HepG2 (cell line): ENCODE data around the gene MAP2K5. TPM values are rescaled to one million over a fixed set of nuclear protein-coding genes. Genes with fewer than 3 reads are reported as not detected.

Source experiments
- EP300 ChIP-seq, 3 experiments: sonication (generic) in 1 of 3; formaldehyde crosslinking in 1 of 3; IDR thresholded peaks; 2 replicates each; pipeline versions ENCODE4 v1.5.1 to v1.6.1; 2011 to 2020; ENCODE audit warnings: low read depth in 2 of 3, low read length in 2 of 3, borderline replicate concordance in 1 of 3, improper control_type of control experiment in 1 of 3, mild to moderate bottlenecking in 1 of 3, missing genetic modification reagents in 1 of 3, moderate library complexity in 1 of 3
- ISL2 ChIP-seq: sonication (generic); formaldehyde crosslinking; IDR thresholded peaks from 2 replicates; pipeline ENCODE4 v1.5.0; 2020; ENCODE audit warnings: missing genetic modification reagents
- MZF1 ChIP-seq: sonication (generic); formaldehyde crosslinking; IDR thresholded peaks from 2 replicates; pipeline ENCODE4 v1.8.1; 2023; ENCODE audit warnings: mild to moderate bottlenecking, missing genetic modification reagents, borderline replicate concordance
- NR1H2 ChIP-seq: sonication (generic); formaldehyde crosslinking; IDR thresholded peaks from 2 replicates; pipeline ENCODE4 v1.8.1; 2022; ENCODE audit warnings: low read depth, missing genetic modification reagents, borderline replicate concordance
- SIX1 ChIP-seq: sonication (generic); formaldehyde crosslinking; IDR thresholded peaks from 2 replicates; pipeline ENCODE4 v1.4.0; 2020; ENCODE audit warnings: missing genetic modification reagents, borderline replicate concordance
- TCF12 ChIP-seq, 2 experiments: fragments of 450-650 bp in 1 of 2; sonication (generic) in 1 of 2; formaldehyde crosslinking in 1 of 2; IDR thresholded peaks; 2 replicates each; pipeline versions ENCODE4 v1.6.1 to v1.8.0; 2017 to 2022; ENCODE audit warnings: antibody characterized with exemption in 1 of 2, mild to moderate bottlenecking in 1 of 2, missing genetic modification reagents in 1 of 2, moderate library complexity in 1 of 2
- ZNF253 ChIP-seq: sonication (generic); formaldehyde crosslinking; IDR thresholded peaks from 2 replicates; pipeline ENCODE4 v1.8.0; 2022; ENCODE audit warnings: mild to moderate bottlenecking, missing genetic modification reagents, borderline replicate concordance
- ZNF317 ChIP-seq: sonication (generic); formaldehyde crosslinking; IDR thresholded peaks from 2 replicates; pipeline ENCODE4 v1.5.0; 2020; ENCODE audit warnings: mild to moderate bottlenecking, missing genetic modification reagents
- ZNF709 ChIP-seq: sonication (generic); formaldehyde crosslinking; IDR thresholded peaks from 2 replicates; pipeline ENCODE4 v1.5.0; 2020; ENCODE audit warnings: mild to moderate bottlenecking, missing genetic modification reagents
- polyA plus RNA-seq, 8 experiments: library from polyadenylated mRNA; depleted of rRNA in 3 of 8; stranded (reverse) in 7 of 8; unstranded in 1 of 8; fragments of >200 nt; fragmentation: Illumina TruSeq in 4 of 8; extraction: Trizol in 4 of 8; gene quantifications; 2 replicates each; pipeline versions ENCODE4 v1.2.1 to v1.2.3, GENCODE V29; 2011 to 2016; ENCODE audit warnings: low read depth in 4 of 8, missing spikeins in 1 of 8, mixed read lengths in 1 of 8; ENCODE audit not compliant: insufficient read depth in 1 of 8
- total RNA-seq, 5 experiments: library from RNA; depleted of rRNA; stranded (reverse); fragments of >200 nt; fragmentation: Illumina TruSeq; extraction: Trizol; gene quantifications; 2 replicates each; pipeline ENCODE4 v1.2.3, GENCODE V29; 2016; ENCODE audit warnings: low read depth in 1 of 5
- TF ChIP-seq, protein P1 (sequence below): IDR thresholded peaks from 2 replicates; pipeline ENCODE4 v1.4.0; 2020; ENCODE audit warnings: mild to moderate bottlenecking, missing genetic modification reagents
- TF ChIP-seq, protein P2 (sequence below): sonication (generic); formaldehyde crosslinking; IDR thresholded peaks from 2 replicates; pipeline ENCODE4 v1.4.0; 2020; ENCODE audit warnings: low read depth, mild to moderate bottlenecking, missing genetic modification reagents
- TF ChIP-seq, protein P3 (sequence below): IDR thresholded peaks from 2 replicates; pipeline ENCODE4 v1.6.1; 2016; ENCODE audit warnings: mild to moderate bottlenecking, missing biosample characterization, missing genetic modification reagents
- TF ChIP-seq, protein P4 (sequence below): IDR thresholded peaks from 2 replicates; pipeline ENCODE4 v1.6.1; 2012; ENCODE audit warnings: low read depth, low read length, improper control_type of control experiment
- TF ChIP-seq, protein P5 (sequence below): sonication (generic); formaldehyde crosslinking; IDR thresholded peaks from 2 replicates; pipeline ENCODE4 v1.4.0; 2020; ENCODE audit warnings: missing genetic modification reagents
- TF ChIP-seq, protein P6 (sequence below): sonication (generic); formaldehyde crosslinking; IDR thresholded peaks from 2 replicates; pipeline ENCODE4 v1.5.1; 2020; ENCODE audit warnings: mild to moderate bottlenecking, missing genetic modification reagents

MAP2K5 gene
- total and polyA plus RNA-seq, 2 of the 13 experiments (the other 11 are each of a cell fraction or from before 2014, with no cell fraction given), result 4.0 to 4.3 TPM

DNA sequence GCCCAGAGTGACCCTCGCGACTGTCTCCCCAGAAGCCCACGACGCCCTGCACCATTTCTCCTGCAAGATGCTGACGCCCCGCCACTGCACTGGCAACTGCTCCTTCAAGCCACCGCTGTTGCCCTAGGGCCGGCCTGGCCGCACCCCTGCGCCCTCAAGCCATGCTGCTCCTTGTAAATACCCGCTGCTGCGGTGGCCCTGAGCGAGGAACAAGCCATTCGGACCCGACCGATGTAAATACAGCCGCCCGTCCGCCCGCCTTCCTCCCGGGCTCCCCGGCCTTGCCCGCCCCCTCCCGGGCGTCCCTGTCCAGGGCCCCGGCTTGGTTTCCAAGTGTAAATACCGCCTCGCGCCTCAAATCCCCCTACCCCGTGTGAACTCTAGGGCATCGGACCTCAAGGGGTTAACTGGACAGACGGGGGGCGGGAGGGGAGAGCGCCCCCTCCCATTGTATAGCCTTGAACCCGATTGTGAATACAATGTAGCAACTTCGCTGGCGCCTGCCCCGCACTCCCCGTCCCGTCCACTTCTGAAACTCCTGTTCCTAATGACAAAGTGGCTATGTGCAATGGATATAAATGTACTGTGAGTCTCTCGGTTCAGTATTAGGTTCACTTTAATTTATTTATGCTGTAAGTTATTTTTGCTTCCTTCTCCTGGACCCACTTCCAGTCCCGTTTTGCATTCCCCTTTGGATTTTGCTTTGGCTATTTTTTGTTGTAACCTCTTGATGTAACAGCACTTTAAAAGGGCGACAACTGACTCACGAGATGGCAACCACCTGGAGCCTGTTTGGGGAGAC lies 291.4 kb downstream of the MAP2K5 start (continued):
- TF ChIP-seq, protein P1, sequence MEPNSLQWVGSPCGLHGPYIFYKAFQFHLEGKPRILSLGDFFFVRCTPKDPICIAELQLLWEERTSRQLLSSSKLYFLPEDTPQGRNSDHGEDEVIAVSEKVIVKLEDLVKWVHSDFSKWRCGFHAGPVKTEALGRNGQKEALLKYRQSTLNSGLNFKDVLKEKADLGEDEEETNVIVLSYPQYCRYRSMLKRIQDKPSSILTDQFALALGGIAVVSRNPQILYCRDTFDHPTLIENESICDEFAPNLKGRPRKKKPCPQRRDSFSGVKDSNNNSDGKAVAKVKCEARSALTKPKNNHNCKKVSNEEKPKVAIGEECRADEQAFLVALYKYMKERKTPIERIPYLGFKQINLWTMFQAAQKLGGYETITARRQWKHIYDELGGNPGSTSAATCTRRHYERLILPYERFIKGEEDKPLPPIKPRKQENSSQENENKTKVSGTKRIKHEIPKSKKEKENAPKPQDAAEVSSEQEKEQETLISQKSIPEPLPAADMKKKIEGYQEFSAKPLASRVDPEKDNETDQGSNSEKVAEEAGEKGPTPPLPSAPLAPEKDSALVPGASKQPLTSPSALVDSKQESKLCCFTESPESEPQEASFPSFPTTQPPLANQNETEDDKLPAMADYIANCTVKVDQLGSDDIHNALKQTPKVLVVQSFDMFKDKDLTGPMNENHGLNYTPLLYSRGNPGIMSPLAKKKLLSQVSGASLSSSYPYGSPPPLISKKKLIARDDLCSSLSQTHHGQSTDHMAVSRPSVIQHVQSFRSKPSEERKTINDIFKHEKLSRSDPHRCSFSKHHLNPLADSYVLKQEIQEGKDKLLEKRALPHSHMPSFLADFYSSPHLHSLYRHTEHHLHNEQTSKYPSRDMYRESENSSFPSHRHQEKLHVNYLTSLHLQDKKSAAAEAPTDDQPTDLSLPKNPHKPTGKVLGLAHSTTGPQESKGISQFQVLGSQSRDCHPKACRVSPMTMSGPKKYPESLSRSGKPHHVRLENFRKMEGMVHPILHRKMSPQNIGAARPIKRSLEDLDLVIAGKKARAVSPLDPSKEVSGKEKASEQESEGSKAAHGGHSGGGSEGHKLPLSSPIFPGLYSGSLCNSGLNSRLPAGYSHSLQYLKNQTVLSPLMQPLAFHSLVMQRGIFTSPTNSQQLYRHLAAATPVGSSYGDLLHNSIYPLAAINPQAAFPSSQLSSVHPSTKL (CRISPR knock-in tag), result peak; percentile 22; the same call in 1 of the 2 replicates
- TF ChIP-seq, protein P2, sequence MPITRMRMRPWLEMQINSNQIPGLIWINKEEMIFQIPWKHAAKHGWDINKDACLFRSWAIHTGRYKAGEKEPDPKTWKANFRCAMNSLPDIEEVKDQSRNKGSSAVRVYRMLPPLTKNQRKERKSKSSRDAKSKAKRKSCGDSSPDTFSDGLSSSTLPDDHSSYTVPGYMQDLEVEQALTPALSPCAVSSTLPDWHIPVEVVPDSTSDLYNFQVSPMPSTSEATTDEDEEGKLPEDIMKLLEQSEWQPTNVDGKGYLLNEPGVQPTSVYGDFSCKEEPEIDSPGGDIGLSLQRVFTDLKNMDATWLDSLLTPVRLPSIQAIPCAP, result no peak
- no peak for TF ChIP-seq ZNF709 (CRISPR knock-in tag)
- TF ChIP-seq, protein P3, sequence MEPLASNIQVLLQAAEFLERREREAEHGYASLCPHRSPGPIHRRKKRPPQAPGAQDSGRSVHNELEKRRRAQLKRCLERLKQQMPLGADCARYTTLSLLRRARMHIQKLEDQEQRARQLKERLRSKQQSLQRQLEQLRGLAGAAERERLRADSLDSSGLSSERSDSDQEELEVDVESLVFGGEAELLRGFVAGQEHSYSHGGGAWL, result no peak
- TF ChIP-seq ZNF253, result no peak
- no peak for TF ChIP-seq ZNF317 (CRISPR knock-in tag)
- TF ChIP-seq MZF1, result no peak
- TF ChIP-seq, protein P4, sequence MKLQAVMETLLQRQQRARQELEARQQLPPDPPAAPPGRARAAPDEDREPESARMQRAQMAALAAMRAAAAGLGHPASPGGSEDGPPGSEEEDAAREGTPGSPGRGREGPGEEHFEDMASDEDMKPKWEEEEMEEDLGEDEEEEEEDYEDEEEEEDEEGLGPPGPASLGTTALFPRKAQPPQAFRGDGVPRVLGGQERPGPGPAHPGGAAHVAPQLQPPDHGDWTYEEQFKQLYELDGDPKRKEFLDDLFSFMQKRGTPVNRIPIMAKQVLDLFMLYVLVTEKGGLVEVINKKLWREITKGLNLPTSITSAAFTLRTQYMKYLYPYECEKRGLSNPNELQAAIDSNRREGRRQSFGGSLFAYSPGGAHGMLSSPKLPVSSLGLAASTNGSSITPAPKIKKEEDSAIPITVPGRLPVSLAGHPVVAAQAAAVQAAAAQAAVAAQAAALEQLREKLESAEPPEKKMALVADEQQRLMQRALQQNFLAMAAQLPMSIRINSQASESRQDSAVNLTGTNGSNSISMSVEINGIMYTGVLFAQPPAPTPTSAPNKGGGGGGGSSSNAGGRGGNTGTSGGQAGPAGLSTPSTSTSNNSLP, result no peak
- TF ChIP-seq ISL2, result no peak
- TF ChIP-seq, protein P5, sequence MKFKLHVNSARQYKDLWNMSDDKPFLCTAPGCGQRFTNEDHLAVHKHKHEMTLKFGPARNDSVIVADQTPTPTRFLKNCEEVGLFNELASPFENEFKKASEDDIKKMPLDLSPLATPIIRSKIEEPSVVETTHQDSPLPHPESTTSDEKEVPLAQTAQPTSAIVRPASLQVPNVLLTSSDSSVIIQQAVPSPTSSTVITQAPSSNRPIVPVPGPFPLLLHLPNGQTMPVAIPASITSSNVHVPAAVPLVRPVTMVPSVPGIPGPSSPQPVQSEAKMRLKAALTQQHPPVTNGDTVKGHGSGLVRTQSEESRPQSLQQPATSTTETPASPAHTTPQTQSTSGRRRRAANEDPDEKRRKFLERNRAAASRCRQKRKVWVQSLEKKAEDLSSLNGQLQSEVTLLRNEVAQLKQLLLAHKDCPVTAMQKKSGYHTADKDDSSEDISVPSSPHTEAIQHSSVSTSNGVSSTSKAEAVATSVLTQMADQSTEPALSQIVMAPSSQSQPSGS (CRISPR knock-in tag), result no peak
- no peak for TF ChIP-seq NR1H2 (CRISPR knock-in tag)
- no peak for TF ChIP-seq SIX1 (CRISPR knock-in tag)
- no peak for TF ChIP-seq TCF12 (IDR thresholded peaks at IDR 0.05)
- no peak for TF ChIP-seq TCF12 (CRISPR knock-in tag; IDR thresholded peaks at IDR 0.05)
- no peak; a peak in 1 of 4 replicates for TF ChIP-seq EP300 (IDR thresholded peaks at IDR 0.05; ENCODE audit: low read depth in 2 of 2, low read length in 2 of 2)
- no peak for TF ChIP-seq EP300 (CRISPR knock-in tag; IDR thresholded peaks at IDR 0.05; ENCODE audit: borderline replicate concordance)
- TF ChIP-seq, protein P6, sequence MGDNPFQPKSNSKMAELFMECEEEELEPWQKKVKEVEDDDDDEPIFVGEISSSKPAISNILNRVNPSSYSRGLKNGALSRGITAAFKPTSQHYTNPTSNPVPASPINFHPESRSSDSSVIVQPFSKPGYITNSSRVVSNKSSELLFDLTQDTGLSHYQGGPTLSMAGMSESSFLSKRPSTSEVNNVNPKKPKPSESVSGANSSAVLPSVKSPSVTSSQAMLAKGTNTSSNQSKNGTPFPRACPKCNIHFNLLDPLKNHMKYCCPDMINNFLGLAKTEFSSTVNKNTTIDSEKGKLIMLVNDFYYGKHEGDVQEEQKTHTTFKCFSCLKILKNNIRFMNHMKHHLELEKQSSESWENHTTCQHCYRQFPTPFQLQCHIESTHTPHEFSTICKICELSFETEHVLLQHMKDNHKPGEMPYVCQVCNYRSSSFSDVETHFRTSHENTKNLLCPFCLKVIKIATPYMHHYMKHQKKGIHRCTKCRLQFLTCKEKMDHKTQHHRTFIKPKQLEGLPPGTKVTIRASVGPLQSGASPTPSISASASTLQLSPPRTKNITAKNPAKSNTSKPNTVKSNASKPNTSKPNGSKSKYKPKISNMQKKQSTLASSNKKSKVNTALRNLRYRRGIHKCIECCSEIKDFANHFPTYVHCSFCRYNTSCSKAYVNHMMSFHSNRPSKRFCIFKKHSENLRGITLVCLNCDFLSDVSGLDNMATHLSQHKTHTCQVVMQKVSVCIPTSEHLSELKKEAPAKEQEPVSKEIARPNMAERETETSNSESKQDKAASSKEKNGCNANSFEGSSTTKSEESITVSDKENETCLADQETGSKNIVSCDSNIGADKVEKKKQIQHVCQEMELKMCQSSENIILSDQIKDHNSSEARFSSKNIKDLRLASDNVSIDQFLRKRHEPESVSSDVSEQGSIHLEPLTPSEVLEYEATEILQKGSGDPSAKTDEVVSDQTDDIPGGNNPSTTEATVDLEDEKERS, result no peak
